GM18873 (cell line): ENCODE data around the gene TOR3A.
A peak's percentile ranks its signal among the peaks of the same experiment; 100 is the strongest.
"Not testable (repeated sequence)": the region's sequence is repeated elsewhere in the genome, so short reads cannot be mapped to it uniquely, and the experiment has no call there.

Experiments used
- ATAC-seq: cut with Tn5 transposase; IDR thresholded peaks from one replicate; pipeline ENCODE4 v1.9.1; 2021; ENCODE audit warnings: mild to moderate bottlenecking, moderate library complexity, moderate number of reproducible peaks; ENCODE audit not compliant: unreplicated experiment, low FRiP score

The TOR3A gene

DNA sequence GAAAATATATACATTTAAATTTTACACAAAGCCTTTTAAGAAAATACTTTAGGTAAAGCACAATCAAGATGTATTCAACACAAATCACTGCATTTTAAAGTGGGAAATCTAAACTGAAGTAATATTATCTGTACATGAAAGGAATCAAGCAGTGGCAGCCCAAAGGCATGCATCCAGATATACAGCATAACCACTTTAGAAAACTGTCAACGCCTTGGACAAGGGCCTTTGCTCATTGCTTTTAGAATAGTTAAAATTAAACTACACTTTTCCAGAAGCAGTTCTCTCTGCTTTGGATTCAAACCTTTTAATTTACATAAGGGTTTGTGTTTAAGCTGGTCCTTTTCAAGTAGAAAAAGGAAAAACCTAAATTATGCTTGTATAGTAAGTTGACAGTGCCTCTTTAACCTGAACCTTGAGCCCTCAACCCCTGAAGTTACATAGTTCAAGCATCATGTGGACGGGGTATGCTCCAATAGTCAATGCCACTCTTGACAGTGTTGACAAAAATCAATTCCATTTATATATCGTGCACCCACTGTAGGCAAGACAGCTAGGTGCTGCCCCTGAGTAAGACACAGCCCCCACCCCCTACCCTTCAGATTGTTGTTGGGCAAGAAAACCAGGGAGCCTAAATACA, 22.9 kb downstream of the TOR3A start:
- no peak for ATAC-seq

GRCh38 chr1:179105393-179105792, 23.5 kb downstream of the TOR3A start:
- ATAC-seq: no peak

- ATAC-seq: no peak
These were observed 26.1 kb downstream of the TOR3A start for GRCh38 chr1:179107706-179108629.

DNA sequence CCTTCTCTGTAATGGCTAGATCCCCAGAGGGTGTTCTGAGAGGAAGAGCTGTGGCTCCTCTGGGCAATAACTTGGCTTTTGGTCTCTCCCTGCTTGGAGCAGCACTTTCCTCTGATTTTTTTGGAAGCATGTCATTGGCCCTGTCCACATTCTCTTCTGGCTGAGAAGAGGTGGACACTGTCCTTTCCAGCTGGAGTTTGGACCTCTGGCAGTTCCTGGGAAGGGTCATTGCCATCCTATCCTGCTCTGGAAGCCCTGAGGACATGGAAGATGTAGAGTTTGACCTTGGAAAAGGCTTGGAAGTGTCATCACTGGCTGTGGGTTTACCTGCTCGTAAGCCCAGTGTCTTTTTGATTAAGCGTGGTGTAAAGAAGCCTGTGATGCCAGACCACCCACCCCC, 26.8 kb downstream of the TOR3A start:
- no peak for ATAC-seq

- no peak for ATAC-seq
These were observed 33.3 kb downstream of the TOR3A start for GRCh38 chr1:179115181-179115580.

- ATAC-seq: no peak
These were observed 37.6 kb downstream of the TOR3A start for GRCh38 chr1:179119513-179119912.

DNA sequence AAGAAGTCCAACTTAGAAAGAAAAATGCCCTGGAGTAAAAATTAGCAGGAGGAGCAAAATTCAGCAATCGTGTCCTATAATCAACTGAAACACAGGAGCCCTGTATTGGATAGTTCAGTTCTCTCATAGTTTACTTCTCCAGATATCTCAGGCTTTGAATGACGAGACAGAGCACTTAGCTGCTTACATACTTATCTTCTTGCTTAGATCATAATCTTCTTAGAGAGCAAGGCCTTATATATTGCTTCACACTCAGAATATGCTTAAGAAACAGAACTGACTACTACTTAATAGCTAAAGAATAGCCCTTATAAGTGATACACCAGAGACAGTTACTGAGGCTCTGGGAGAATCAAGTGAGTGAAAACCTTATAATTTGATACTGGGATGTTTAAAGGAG, 38.9 kb downstream of the TOR3A start:
- no peak for ATAC-seq

DNA sequence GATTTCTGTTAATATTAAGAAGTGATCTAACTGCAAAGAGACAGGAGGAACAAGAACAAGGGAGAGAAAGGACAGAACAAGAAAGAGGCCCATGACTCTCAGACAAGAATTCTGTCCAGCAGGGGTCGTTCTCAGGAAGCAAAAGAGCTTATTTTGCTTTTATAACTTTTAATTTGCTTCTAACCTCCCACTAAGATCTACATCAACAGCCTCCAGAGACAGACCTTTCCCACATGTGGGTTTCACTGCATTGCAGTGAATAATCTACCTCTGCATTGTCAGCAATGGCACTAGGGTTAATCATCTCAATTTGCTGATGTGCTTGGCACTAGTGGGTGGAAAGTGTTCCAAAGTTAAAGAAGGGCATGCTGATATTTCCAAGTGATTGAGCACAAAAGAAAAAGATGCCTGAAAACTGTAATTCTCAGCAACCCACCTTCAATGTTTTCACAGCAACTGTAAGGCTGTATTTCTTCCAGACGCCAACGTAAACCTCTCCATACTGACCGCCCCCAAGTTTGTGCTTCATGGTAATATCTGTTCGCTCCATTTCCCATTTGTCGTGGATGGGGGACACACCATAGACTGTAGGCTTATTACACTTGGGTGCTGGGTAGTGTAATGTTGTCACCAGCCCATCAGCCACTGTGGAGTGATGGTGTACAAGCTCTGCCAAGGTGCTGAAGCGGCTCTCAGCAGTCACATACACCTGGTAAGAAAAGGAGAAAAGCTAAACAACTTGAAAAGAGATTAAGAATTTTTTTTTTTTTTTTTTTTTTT, 39.5 kb downstream of the TOR3A start:
- ATAC-seq: no peak

- no peak for ATAC-seq
These were observed 43.0 kb downstream of the TOR3A start for GRCh38 chr1:179124873-179125272.

GRCh38 chr1:179126338-179127060, 44.6 kb downstream of the TOR3A start:
- ATAC-seq: no peak

DNA sequence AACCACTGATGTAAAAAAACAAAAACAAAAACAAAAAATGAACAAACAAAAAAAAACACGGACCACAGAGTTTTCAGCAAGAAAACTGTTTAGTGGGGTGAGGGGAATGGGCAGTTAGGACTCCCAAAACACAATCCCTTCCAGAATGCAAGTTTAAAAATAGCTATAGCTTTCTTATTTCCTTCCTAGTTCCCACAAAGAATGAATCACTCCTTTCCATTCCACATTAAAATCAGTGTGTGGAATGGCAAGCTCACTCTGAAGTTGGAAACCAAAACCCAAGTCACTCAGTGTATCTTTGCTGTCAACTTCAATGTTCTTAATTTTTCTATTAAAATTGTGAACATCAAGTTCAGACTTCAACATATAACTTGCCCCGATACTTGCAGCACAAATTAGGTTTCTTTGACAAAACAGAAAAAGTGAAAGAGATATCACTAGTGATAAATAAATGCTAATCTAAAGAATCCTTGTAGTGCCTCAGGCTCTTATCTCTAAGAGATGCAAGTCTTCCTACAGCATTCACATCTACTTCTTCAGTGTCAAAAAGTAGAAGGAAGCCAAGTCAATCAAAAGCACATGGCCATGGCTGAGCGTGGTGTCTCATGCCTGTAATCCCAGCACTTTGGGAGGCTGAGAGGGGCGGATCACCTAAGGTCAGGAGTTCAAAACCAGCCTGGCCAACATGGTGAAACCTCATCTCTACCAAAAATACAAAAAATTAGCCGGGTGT, 45.5 kb downstream of the TOR3A start:
- ATAC-seq: no peak

- ATAC-seq: no peak
These were observed 46.6 kb downstream of the TOR3A start for GRCh38 chr1:179128520-179128919.

DNA sequence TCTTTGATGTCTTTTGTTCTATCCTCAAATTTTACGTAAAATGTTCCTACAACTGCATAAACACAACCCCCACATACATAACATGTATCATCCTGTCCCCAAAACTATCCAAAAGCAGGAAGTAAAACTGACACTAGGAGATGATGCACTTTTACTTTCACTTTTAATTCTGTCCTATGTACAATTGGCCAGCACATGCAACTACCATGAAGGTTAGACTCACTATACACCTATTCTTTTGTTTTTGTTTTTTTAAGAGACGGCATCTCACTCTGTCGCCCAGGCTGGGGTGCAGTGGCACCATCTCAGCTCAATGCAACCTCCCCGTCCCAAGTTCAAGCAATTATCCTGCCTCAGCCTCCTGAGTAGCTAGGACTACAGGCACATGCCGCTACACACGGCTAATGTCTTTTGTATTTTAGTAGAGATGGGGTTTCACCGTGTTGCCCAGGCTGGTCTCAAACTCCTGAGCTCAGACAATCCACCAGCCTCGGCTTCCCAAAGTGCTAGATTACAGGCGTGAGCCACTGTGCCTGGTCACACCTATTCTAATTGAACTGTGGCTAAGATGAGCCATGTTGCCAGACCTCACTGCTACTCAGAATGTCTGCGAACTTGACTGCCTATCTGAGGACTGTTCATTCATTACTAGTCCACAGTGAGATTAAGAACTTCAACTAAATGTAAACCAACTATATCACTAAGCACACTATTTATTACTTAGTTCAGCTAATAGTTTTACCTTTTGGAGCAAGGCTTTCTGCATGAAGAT, 48.0 kb downstream of the TOR3A start:
- peak; percentile 89 for ATAC-seq

- not testable (repeated sequence) for ATAC-seq
These were observed 53.3 kb downstream of the TOR3A start for GRCh38 chr1:179135168-179135567.

DNA sequence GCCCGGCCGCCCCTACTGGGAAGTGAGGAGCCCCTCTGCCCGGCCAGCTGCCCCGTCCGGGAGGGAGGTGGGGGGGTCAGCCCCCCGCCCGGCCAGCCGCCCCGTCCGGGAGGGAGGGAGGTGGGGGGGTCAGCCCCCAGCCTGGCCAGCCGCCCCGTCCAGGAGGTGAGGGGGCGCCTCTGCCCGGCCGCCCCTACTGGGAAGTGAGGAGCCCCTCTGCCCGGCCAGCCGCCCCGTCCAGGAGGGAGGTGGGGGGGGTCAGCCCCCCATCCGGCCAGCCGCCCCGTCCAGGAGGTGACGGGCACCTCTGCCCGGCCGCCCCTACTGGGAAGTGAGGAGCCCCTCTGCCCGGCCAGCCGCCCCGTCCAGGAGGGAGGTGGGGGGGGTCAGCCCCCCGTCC, 53.8 kb downstream of the TOR3A start:
- ATAC-seq: not testable (repeated sequence)

GRCh38 chr1:179137617-179138255, 55.9 kb downstream of the TOR3A start:
- ATAC-seq: no peak

- not testable (repeated sequence) for ATAC-seq
These were observed 56.9 kb downstream of the TOR3A start for GRCh38 chr1:179138755-179139154.

DNA sequence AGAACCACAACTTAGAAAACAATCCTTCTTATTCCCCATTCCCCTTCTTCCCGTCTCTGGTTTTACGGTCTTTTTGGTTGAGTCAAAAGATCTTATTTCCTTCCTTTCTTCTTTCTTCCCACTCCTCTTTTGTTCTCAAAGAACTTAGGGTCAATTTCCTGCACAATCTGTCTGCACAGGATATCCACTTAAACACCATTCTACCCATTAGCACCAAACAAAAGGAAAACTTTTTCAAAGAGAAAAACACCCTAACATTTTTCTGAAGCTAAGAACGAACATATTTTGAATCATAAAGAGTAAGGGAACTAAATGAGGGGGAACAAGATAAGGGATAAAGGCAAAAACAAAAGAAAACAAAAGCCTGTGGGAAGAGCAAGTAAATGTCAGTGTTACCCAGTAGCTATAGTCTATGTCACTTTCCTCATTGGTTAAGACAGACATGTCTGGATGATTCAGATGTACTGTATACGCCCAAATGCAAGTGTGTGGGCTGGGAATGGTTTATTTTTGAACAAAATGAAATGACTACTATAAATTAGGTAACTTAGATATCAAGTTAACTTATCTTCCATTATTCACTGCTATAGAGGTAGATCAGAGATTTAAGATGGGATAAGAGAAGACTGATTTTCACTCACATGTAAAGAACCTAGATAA, 59.9 kb downstream of the TOR3A start:
- ATAC-seq: no peak
